Coronary artery (tissue), 2 donors: ENCODE measurements around the gene TMIGD3.
A peak's percentile ranks its signal among the peaks of the same experiment; 100 is the strongest.

Source experiments
- DNase-seq: peaks from one replicate; pipeline ENCODE4 v3.0.0-alpha.2; 2017; ENCODE audit warnings: low spot score
- H3K27ac ChIP-seq, 2 donors: fragments of 200-600 bp; sonication (generic); one replicate each; pipeline ENCODE4 v1.5.1; 2016 to 2019
- H3K4me3 ChIP-seq: fragments of 200-600 bp; sonication (generic); 2 replicates; pipeline ENCODE4 v1.5.1; 2016; ENCODE audit warnings: mild to moderate bottlenecking, moderate library complexity
- CTCF ChIP-seq: fragments of 200-600 bp; sonication (generic); IDR thresholded peaks from one replicate; pipeline ENCODE4 v1.5.1; 2019; ENCODE audit warnings: antibody characterized with exemption

The TMIGD3 gene

GRCh38 chr1:111486431-111486830 is 17.0 kb downstream of the TMIGD3 start:
- TF ChIP-seq CTCF, result no peak
- DNase-seq, result no peak
- no peak overlapping the region for H3K27ac ChIP-seq
- no peak overlapping the region for H3K4me3 ChIP-seq

GRCh38 chr1:111484391-111485026 is 18.9 kb downstream of the TMIGD3 start:
- no peak for TF ChIP-seq CTCF
- DNase-seq, result no peak
- H3K4me3 ChIP-seq, result no peak overlapping the region
- no peak overlapping the region for H3K27ac ChIP-seq

GRCh38 chr1:111483876-111484275 is 19.6 kb downstream of the TMIGD3 start:
- H3K4me3 ChIP-seq, result no peak overlapping the region
- no peak for DNase-seq
- no peak overlapping the region for H3K27ac ChIP-seq
- no peak for TF ChIP-seq CTCF

- no peak overlapping the region for H3K27ac ChIP-seq
- no peak for TF ChIP-seq CTCF
- no peak for DNase-seq
- H3K4me3 ChIP-seq, result no peak overlapping the region
These were observed 20.3 kb downstream of the TMIGD3 start for GRCh38 chr1:111483166-111483565.

GRCh38 chr1:111481387-111482221 is 21.8 kb downstream of the TMIGD3 start:
- Histone ChIP-seq H3K4me3 (no peak overlapping the region), H3K27ac (peak overlapping the region in 1 of 2 donors; percentile 49)
- peak; percentile 38 for TF ChIP-seq CTCF
- DNase-seq, result no peak

- Histone ChIP-seq H3K27ac (no peak overlapping the region), H3K4me3 (no peak overlapping the region)
- DNase-seq, result no peak
- TF ChIP-seq CTCF, result no peak
These were observed 22.8 kb downstream of the TMIGD3 start for GRCh38 chr1:111480674-111481073.
